ENCODE measurements around the gene CFDP1. TPM values are rescaled to one million over a fixed set of nuclear protein-coding genes. Genes with fewer than 3 reads are reported as not detected.
A peak's percentile ranks its signal among the peaks of the same experiment; 100 is the strongest.

Gene CFDP1
- total and polyA plus RNA-seq, 4 donors = 44.8 to 105 (median 64.1) TPM

DNA sequence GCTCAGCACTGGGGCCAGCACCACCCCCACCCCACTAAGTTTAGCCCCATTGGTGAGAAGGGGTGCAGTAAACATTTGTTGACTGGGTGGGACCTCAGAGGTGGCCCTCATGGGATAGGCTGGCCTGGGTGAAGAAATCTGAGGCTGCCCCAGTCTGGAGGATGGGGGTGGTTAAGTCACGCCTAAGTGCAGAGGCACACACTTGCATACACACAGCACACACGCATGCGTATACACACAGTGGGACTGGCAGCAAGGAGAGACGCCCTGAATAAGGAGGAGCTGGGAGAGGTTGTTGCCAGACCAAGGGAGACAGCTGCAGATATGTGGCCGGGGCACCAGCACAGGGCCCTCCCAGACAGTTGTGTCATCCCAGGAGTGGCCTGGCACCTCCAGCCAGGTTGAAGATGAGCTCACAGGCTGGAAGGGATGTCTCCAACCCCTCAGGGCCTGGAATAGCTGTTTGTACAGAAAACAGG lies 178.9 kb downstream of the CFDP1 start:
- peaks cover 32 to 82% (median 68%) of the 10 kb centered on the region in 5 donors for H3K4me1 ChIP-seq (ENCODE audit: control insufficient read depth in 5 of 5, insufficient read depth in 5 of 5, low read length in 5 of 5)
- ATAC-seq (ENCODE audit: insufficient read depth, low FRiP score) (no peak), DNase-seq (peak in 2 of 3 donors; percentile 38 to 46)
- H3K36me3 ChIP-seq (ENCODE audit: control insufficient read depth in 4 of 4, insufficient read depth in 4 of 4, low read length in 4 of 4) = no peaks in the 10 kb centered on the region
- no peak overlapping the region for H3K4me3 ChIP-seq
- H3K9me3 ChIP-seq (ENCODE audit: control insufficient read depth in 4 of 4, insufficient read depth in 3 of 4, low read length in 3 of 4) = no peaks in the 10 kb centered on the region
- H3K9ac ChIP-seq (ENCODE audit: insufficient read depth in 1 of 2, low read length in 2 of 2) = no peak overlapping the region
- 35 to 61% methylated on average over 5 of the region's 5 CpGs for WGBS, 2 donors
- peak overlapping the region in 1 of 2 donors; percentile 77 for H3K27ac ChIP-seq (ENCODE audit: low read depth in 1 of 2, low read length in 1 of 2)
- TF ChIP-seq, protein P1, sequence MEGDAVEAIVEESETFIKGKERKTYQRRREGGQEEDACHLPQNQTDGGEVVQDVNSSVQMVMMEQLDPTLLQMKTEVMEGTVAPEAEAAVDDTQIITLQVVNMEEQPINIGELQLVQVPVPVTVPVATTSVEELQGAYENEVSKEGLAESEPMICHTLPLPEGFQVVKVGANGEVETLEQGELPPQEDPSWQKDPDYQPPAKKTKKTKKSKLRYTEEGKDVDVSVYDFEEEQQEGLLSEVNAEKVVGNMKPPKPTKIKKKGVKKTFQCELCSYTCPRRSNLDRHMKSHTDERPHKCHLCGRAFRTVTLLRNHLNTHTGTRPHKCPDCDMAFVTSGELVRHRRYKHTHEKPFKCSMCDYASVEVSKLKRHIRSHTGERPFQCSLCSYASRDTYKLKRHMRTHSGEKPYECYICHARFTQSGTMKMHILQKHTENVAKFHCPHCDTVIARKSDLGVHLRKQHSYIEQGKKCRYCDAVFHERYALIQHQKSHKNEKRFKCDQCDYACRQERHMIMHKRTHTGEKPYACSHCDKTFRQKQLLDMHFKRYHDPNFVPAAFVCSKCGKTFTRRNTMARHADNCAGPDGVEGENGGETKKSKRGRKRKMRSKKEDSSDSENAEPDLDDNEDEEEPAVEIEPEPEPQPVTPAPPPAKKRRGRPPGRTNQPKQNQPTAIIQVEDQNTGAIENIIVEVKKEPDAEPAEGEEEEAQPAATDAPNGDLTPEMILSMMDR (IDR thresholded peaks at IDR 0.05; ENCODE audit: control extremely low read depth, extremely low read depth) = no peak
- H3K27me3 ChIP-seq (ENCODE audit: control insufficient read depth in 3 of 3, insufficient read depth in 3 of 3, low read length in 2 of 3) = no peaks in the 10 kb centered on the region

DNA sequence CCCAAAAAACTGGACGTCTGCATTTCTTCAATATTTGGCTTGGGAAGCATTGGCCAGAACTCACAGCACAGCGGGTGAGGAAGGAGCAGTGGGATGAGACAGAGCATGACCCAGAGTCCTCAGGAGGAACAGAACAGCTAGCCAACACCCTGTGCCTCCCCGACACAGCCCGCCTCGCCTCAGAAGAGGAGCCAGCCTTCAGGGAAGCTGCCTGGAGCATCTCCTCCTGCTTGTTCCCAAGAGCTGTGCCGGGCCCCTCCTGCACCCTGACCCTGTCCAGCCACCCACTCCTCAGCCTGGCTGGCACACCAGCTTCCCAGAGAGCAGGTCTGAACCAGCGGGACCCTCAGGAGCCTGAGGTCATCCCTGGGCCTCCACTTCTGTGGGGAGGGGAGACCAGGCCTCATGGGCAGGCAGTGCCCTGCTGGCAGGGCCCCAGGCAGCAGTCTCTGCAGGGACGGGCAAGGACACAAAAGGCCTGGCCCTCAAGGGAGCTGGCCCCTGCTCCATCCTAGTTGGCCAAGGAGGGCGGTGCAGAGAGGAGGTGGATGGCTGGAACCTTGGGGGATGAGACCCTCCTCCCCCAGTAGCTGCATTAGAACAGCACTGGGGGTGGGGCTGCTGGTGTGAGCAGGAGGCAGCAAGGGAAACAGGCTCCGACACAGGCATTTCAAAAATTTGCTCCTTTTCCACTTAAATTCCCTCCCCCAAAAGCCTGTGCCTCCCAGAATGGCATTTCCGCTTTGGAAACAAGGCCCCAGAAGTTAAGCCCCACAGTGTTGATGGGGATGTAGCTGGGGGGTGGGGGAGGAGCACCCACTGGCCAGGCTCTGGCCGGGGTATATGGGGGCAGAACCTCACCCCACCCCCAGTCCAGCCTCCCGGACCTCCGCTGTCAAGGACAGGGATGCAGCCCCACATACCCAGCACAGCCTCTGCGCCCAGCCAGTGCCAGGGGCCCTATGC lies 180.1 kb downstream of the CFDP1 start:
- TF ChIP-seq, protein P1 (IDR thresholded peaks at IDR 0.05; ENCODE audit: control extremely low read depth, extremely low read depth) = no peak
- H3K4me1 ChIP-seq (ENCODE audit: control insufficient read depth in 5 of 5, insufficient read depth in 5 of 5, low read length in 5 of 5) = peaks cover 29 to 85% (median 73%) of the 10 kb centered on the region in 5 donors
- H3K9me3 ChIP-seq (ENCODE audit: control insufficient read depth in 4 of 4, insufficient read depth in 3 of 4, low read length in 3 of 4) = no peaks in the 10 kb centered on the region
- H3K9ac ChIP-seq (ENCODE audit: insufficient read depth in 1 of 2, low read length in 2 of 2) = no peak overlapping the region
- no peaks in the 10 kb centered on the region for H3K27me3 ChIP-seq (ENCODE audit: control insufficient read depth in 3 of 3, insufficient read depth in 3 of 3, low read length in 2 of 3)
- WGBS, 2 donors = 57 to 68% methylated on average over 15 of the region's 15 CpGs
- H3K36me3 ChIP-seq (ENCODE audit: control insufficient read depth in 4 of 4, insufficient read depth in 4 of 4, low read length in 4 of 4) = no peaks in the 10 kb centered on the region
- no peak overlapping the region for H3K4me3 ChIP-seq
- H3K27ac ChIP-seq (ENCODE audit: low read depth in 1 of 2, low read length in 1 of 2) = peak overlapping the region; percentile 17 to 82
- DNase-seq (peak; percentile 76 to 77 (median 77)), ATAC-seq (ENCODE audit: insufficient read depth, low FRiP score) (no peak)

DNA sequence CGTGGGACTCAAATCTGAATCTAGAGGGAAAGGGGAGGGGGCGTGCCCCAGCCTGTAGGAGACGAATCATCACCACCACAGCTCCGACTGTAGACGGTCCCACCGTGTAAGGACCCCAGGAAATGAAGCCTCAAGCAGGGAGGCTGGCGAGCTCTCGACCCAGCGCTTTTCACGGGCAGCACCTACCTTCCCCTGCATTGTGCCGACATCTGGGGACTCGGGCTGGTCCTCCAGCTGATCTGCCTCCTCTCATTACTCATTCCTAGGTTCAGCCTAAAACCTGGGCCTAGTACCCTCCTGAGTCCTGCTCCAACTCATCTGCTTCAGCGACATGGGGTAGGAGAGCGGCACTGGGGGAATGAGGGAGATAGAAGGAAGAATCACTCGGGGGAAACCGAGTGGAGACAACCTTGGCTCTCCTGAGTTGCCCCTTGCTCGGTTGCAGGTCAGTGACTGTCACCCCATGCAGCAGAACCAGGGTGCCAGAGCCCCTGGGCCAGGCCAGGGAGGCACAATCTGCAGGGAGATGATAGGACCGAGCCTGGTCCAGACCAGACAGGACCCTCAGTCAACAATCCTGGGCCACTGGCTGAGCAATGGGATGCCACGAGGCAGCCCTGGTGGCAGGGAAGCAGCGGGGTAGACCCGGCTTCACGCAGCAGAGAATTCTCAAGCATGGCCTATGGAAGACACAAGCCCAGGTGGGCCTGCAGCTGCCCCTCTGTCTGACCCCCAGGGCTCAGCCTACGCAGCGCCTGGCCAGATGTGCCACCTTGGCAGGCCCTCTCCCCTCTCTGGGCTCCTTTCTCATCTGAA lies 181.0 kb downstream of the CFDP1 start:
- H3K4me1 ChIP-seq (ENCODE audit: control insufficient read depth in 5 of 5, insufficient read depth in 5 of 5, low read length in 5 of 5) = peaks cover 27 to 78% (median 72%) of the 10 kb centered on the region in 5 donors
- peak overlapping the region; percentile 35 to 82 for H3K27ac ChIP-seq (ENCODE audit: low read depth in 1 of 2, low read length in 1 of 2)
- H3K9ac ChIP-seq (ENCODE audit: insufficient read depth in 1 of 2, low read length in 2 of 2) = no peak overlapping the region
- H3K36me3 ChIP-seq (ENCODE audit: control insufficient read depth in 4 of 4, insufficient read depth in 4 of 4, low read length in 4 of 4) = no peaks in the 10 kb centered on the region
- H3K4me3 ChIP-seq = no peak overlapping the region
- no peaks in the 10 kb centered on the region for H3K9me3 ChIP-seq (ENCODE audit: control insufficient read depth in 4 of 4, insufficient read depth in 3 of 4, low read length in 3 of 4)
- H3K27me3 ChIP-seq (ENCODE audit: control insufficient read depth in 3 of 3, insufficient read depth in 3 of 3, low read length in 2 of 3) = no peaks in the 10 kb centered on the region
- 61 to 65% methylated on average over 24 of the region's 24 CpGs for WGBS, 2 donors
- TF ChIP-seq, protein P1 (IDR thresholded peaks at IDR 0.05; ENCODE audit: control extremely low read depth, extremely low read depth) = no peak
- ATAC-seq (ENCODE audit: insufficient read depth, low FRiP score) = no peak
- DNase-seq = no peak
